ENCODE data around the gene TMEM92.
"Not testable (repeated sequence)": the region's sequence is repeated elsewhere in the genome, so short reads cannot be mapped to it uniquely, and the experiment has no call there.

TMEM92 gene

GRCh38 chr17:50276588-50277356 lies 2.5 kb downstream of the TMEM92 start:
- peak; percentile 14 for DNase-seq (ENCODE audit: low spot score)

- peak; percentile 7 for DNase-seq (ENCODE audit: low spot score)
Measured at GRCh38 chr17:50277357-50277754, 3.1 kb downstream of the TMEM92 start.

- DNase-seq (ENCODE audit: low spot score): no peak
Measured at GRCh38 chr17:50278526-50279180, 4.4 kb downstream of the TMEM92 start.

GRCh38 chr17:50279181-50279526 lies 4.9 kb downstream of the TMEM92 start:
- peak; percentile 68 for DNase-seq (ENCODE audit: low spot score)

GRCh38 chr17:50279639-50280038 lies 5.4 kb downstream of the TMEM92 start:
- no peak for DNase-seq (ENCODE audit: low spot score)

- DNase-seq (ENCODE audit: low spot score): peak; percentile 5
Measured at GRCh38 chr17:50280068-50280467, 5.8 kb downstream of the TMEM92 start.

GRCh38 chr17:50280801-50281441 lies 6.7 kb downstream of the TMEM92 start:
- peak; percentile 6 for DNase-seq (ENCODE audit: low spot score)

GRCh38 chr17:50281739-50282401 lies 7.6 kb downstream of the TMEM92 start:
- DNase-seq (ENCODE audit: low spot score): no peak

GRCh38 chr17:50283246-50283645 lies 9.0 kb downstream of the TMEM92 start:
- DNase-seq (ENCODE audit: low spot score): no peak

GRCh38 chr17:50283714-50284113 lies 9.4 kb downstream of the TMEM92 start:
- no peak for DNase-seq (ENCODE audit: low spot score)

- DNase-seq (ENCODE audit: low spot score): no peak
Measured at GRCh38 chr17:50285941-50286340, 11.7 kb downstream of the TMEM92 start.

GRCh38 chr17:50287302-50287701 lies 13.0 kb downstream of the TMEM92 start:
- DNase-seq (ENCODE audit: low spot score): not testable (repeated sequence)

GRCh38 chr17:50288306-50288705 lies 14.0 kb downstream of the TMEM92 start:
- no peak for DNase-seq (ENCODE audit: low spot score)

GRCh38 chr17:50289278-50289677 lies 15.0 kb downstream of the TMEM92 start:
- DNase-seq (ENCODE audit: low spot score): no peak

GRCh38 chr17:50289991-50290702 lies 15.9 kb downstream of the TMEM92 start:
- DNase-seq (ENCODE audit: low spot score): peak; percentile 93

- no peak for DNase-seq (ENCODE audit: low spot score)
Measured at GRCh38 chr17:50290933-50291332, 16.7 kb downstream of the TMEM92 start.

GRCh38 chr17:50292465-50292864 lies 18.2 kb downstream of the TMEM92 start:
- DNase-seq (ENCODE audit: low spot score): no peak

- DNase-seq (ENCODE audit: low spot score): no peak
Measured at GRCh38 chr17:50295021-50295420, 20.8 kb downstream of the TMEM92 start.

- DNase-seq (ENCODE audit: low spot score): peak; percentile 70
Measured at GRCh38 chr17:50297407-50297865, 23.2 kb downstream of the TMEM92 start.

GRCh38 chr17:50298018-50298417 lies 23.8 kb downstream of the TMEM92 start:
- DNase-seq (ENCODE audit: low spot score): no peak

GRCh38 chr17:50299776-50300175 lies 25.5 kb downstream of the TMEM92 start:
- DNase-seq (ENCODE audit: low spot score): no peak

GRCh38 chr17:50300824-50301223 lies 26.6 kb downstream of the TMEM92 start:
- DNase-seq (ENCODE audit: low spot score): not testable (repeated sequence)
